ENCODE results near the gene PTGFRN.

Gene PTGFRN

DNA sequence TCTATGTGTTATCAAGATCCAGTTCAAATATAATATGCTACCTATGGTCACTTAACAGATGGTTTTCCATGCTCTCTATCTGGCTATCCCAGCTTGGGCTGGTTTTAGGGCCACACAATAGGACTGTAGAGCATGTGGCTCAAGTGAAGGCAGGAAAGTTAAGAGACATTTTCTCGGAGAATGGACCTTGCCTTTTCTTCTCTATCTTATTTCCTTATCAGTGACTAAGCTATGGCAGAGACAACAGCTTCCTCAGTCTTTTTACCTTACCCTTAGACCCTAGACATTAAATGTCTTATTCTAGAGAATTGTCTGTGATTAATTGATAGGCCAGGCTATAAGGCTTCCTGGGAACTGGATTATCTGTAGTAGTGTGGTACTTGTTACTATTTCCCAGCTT is 120.0 kb downstream of the PTGFRN start:
- Histone ChIP-seq H3K4me1 (ENCODE audit: insufficient read depth, insufficient read length) (no peaks in the 10 kb centered on the region), H3K9ac (ENCODE audit: insufficient read length, low read depth) (no peak overlapping the region), H3K36me3 (ENCODE audit: insufficient read depth, insufficient read length, low read length) (no peaks in the 10 kb centered on the region), H3K27me3 (ENCODE audit: insufficient read depth, insufficient read length) (no peaks in the 10 kb centered on the region), H3K9me3 (ENCODE audit: insufficient read depth, low read length) (no peaks in the 10 kb centered on the region), H3K4me3 (ENCODE audit: insufficient read length, low read depth) (no peak overlapping the region)
- DNase-seq (ENCODE audit: low read depth, low spot score), result no peak
- TF ChIP-seq SUZ12 (IDR thresholded peaks at IDR 0.05; ENCODE audit: extremely low read depth, insufficient read depth, insufficient read length) (no peak), ZNF274 (IDR thresholded peaks at IDR 0.05; ENCODE audit: low read depth, low read length) (no peak), YY1 (IDR thresholded peaks at IDR 0.05; ENCODE audit: insufficient read depth, insufficient read length) (no peak)

DNA sequence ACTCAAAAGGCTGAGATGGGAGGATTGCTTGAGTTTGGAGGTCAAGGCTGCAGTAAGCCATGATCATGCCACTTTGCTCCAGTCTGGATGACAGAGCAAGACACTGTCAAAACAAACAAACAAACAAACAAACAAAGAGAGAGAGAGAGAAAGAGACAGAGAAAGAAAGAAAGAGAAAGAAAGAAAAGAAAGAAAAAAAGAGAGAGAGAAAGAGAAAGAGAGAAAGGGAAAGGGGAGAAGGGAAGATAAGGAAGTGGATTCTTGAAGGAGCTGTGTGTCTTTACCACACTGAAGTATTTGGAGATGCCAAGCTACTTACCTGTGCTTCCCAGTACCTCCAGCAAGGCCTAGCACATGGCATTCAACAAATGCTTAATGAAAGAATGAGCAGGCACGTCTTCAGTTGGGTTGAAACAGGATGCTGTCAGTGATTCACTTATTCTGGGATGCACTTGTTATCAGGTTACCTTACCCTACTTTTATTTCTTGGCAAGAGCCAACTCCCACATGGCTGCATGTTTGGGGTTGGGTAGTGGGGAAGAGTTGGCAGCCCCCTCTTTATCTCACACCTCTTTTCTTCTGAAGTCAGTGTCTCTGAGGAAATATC is 120.7 kb downstream of the PTGFRN start:
- H3K9me3 ChIP-seq (ENCODE audit: insufficient read depth, low read length), result no peaks in the 10 kb centered on the region
- no peaks in the 10 kb centered on the region for H3K27me3 ChIP-seq (ENCODE audit: insufficient read depth, insufficient read length)
- H3K4me1 ChIP-seq (ENCODE audit: insufficient read depth, insufficient read length), result no peaks in the 10 kb centered on the region
- H3K4me3 ChIP-seq (ENCODE audit: insufficient read length, low read depth), result no peak overlapping the region
- DNase-seq (ENCODE audit: low read depth, low spot score), result no peak
- TF ChIP-seq SUZ12 (IDR thresholded peaks at IDR 0.05; ENCODE audit: extremely low read depth, insufficient read depth, insufficient read length), result no peak
- no peak for TF ChIP-seq YY1 (IDR thresholded peaks at IDR 0.05; ENCODE audit: insufficient read depth, insufficient read length)
- no peak for TF ChIP-seq ZNF274 (IDR thresholded peaks at IDR 0.05; ENCODE audit: low read depth, low read length)
- H3K36me3 ChIP-seq (ENCODE audit: insufficient read depth, insufficient read length, low read length), result no peaks in the 10 kb centered on the region
- H3K9ac ChIP-seq (ENCODE audit: insufficient read length, low read depth), result no peak overlapping the region

DNA sequence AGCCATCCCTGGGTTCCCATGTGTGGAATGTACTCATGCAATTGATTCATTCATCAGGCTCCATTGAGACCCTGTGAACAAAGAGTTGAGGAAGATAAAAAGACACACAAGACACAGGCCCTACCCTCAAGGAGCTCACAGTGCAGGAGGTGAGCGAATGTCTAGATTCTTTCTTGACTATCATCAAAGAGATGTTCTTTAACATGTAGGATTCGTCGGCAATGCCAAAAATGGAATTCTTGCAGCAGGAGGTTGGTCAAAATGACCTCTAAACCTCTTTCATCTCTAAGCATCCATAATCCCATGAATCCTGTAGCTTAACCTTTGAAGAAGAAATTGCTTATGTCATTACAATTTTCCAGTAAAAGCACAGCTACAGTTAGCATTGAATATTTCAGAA is 122.5 kb downstream of the PTGFRN start:
- DNase-seq (ENCODE audit: low read depth, low spot score), result no peak
- Histone ChIP-seq H3K36me3 (ENCODE audit: insufficient read depth, insufficient read length, low read length) (no peaks in the 10 kb centered on the region), H3K4me3 (ENCODE audit: insufficient read length, low read depth) (no peak overlapping the region), H3K9me3 (ENCODE audit: insufficient read depth, low read length) (no peaks in the 10 kb centered on the region), H3K4me1 (ENCODE audit: insufficient read depth, insufficient read length) (peaks cover 4% of the 10 kb centered on the region), H3K27me3 (ENCODE audit: insufficient read depth, insufficient read length) (no peaks in the 10 kb centered on the region), H3K9ac (ENCODE audit: insufficient read length, low read depth) (no peak overlapping the region)
- TF ChIP-seq YY1 (IDR thresholded peaks at IDR 0.05; ENCODE audit: insufficient read depth, insufficient read length) (no peak), SUZ12 (IDR thresholded peaks at IDR 0.05; ENCODE audit: extremely low read depth, insufficient read depth, insufficient read length) (no peak), ZNF274 (IDR thresholded peaks at IDR 0.05; ENCODE audit: low read depth, low read length) (no peak)

DNA sequence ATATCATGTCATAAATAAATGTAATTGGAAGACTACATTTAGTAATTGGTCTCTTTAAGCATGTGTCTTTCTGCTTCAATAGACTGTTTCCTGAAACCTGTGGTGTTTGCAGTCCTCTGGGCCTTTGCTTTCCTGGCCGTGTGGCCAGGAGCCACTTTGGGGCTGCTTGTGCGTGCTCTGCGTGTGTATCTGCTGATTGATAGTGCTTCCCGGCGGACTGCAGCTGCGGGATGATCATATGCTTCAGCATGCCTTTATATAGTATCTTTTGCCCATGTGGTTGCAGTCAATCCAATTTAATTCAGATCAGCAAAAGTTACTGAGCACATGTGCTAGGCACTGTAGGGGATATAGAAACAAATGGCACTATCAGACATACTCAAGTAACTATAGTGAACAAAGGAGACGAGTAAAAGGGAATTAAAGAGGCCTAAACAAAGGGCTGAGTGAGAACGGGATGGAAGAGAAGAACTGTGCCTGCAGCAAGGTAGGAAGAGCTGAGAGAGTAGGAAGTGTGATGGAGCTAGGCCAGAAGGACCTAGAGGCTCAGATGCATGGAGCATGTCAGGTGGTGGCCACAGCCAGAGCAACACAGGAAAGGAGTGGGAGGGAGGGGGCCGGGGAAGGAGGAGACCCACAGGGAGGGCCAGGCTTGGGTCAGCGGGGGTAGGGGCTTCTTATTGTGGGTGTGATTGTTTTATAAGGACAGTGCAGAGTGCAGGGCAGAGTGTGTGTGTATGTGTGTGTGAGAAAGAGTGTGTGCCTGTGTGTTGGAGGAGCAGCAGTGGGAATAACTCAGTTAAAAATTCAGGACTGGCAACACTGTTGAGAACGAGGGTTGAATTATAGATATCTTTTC is 123.2 kb downstream of the PTGFRN start:
- no peak for TF ChIP-seq SUZ12 (IDR thresholded peaks at IDR 0.05; ENCODE audit: extremely low read depth, insufficient read depth, insufficient read length)
- no peak for TF ChIP-seq YY1 (IDR thresholded peaks at IDR 0.05; ENCODE audit: insufficient read depth, insufficient read length)
- TF ChIP-seq ZNF274 (IDR thresholded peaks at IDR 0.05; ENCODE audit: low read depth, low read length), result no peak
- Histone ChIP-seq H3K4me1 (ENCODE audit: insufficient read depth, insufficient read length) (peaks cover 4% of the 10 kb centered on the region), H3K9ac (ENCODE audit: insufficient read length, low read depth) (no peak overlapping the region)

DNA sequence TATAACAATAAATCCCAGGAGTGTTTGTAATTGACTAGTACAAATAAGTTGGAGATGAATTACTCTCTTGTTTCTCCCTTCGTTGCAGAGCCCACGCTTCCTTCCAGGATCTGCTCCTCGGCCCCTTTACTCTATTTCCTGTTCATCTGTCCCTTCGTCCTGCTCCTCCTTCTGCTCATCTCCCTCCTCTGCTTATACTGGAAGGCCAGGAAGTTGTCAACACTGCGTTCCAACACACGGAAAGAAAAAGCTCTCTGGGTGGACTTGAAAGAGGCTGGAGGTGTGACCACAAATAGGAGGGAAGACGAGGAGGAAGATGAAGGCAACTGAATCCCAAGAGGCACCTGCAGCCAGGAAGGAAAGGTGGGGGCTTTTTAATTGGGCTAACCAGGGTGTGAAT is 124.1 kb downstream of the PTGFRN start:
- no peak overlapping the region for H3K9ac ChIP-seq (ENCODE audit: insufficient read length, low read depth)
- H3K36me3 ChIP-seq (ENCODE audit: insufficient read depth, insufficient read length, low read length), result no peaks in the 10 kb centered on the region
- DNase-seq (ENCODE audit: low read depth, low spot score), result no peak
- TF ChIP-seq SUZ12 (IDR thresholded peaks at IDR 0.05; ENCODE audit: extremely low read depth, insufficient read depth, insufficient read length), result no peak
- no peak for TF ChIP-seq ZNF274 (IDR thresholded peaks at IDR 0.05; ENCODE audit: low read depth, low read length)
- no peak for TF ChIP-seq YY1 (IDR thresholded peaks at IDR 0.05; ENCODE audit: insufficient read depth, insufficient read length)
- H3K4me3 ChIP-seq (ENCODE audit: insufficient read length, low read depth), result no peak overlapping the region
- peaks cover 4% of the 10 kb centered on the region for H3K4me1 ChIP-seq (ENCODE audit: insufficient read depth, insufficient read length)
- H3K9me3 ChIP-seq (ENCODE audit: insufficient read depth, low read length), result no peaks in the 10 kb centered on the region
- H3K27me3 ChIP-seq (ENCODE audit: insufficient read depth, insufficient read length), result no peaks in the 10 kb centered on the region

More for the DNA sequence above, 123.2 kb downstream of the PTGFRN start:
- H3K9me3 ChIP-seq (ENCODE audit: insufficient read depth, low read length), result no peaks in the 10 kb centered on the region
- no peak for DNase-seq (ENCODE audit: low read depth, low spot score)
- H3K4me3 ChIP-seq (ENCODE audit: insufficient read length, low read depth), result no peak overlapping the region
- H3K27me3 ChIP-seq (ENCODE audit: insufficient read depth, insufficient read length), result no peaks in the 10 kb centered on the region
- no peaks in the 10 kb centered on the region for H3K36me3 ChIP-seq (ENCODE audit: insufficient read depth, insufficient read length, low read length)

DNA sequence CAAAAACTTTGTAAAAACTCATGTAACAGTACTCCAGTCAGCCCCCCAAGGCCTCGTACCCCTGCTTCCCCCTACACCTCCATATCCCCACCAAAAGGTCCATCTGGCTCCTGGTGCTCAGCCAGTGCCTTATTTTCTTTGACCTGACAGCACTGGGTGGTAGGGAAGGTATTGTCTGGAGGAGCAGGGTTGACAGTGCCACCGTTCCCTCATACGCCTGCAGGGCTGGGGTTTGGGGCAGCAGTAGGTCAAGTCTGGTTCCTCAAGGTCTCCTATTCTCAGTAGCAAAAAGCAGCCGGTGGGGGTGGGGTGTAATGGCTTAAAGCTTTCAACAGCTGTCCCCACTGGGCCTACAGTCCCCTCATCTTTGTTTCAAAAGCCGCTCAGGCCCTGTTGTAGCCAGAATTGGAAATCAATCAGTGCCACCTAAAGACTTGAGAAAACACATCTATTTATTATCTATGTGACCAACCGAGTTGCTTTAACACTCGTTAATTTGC is 125.1 kb downstream of the PTGFRN start:
- Histone ChIP-seq H3K9me3 (ENCODE audit: insufficient read depth, low read length) (no peaks in the 10 kb centered on the region), H3K4me1 (ENCODE audit: insufficient read depth, insufficient read length) (peaks cover 4% of the 10 kb centered on the region), H3K9ac (ENCODE audit: insufficient read length, low read depth) (no peak overlapping the region), H3K36me3 (ENCODE audit: insufficient read depth, insufficient read length, low read length) (no peaks in the 10 kb centered on the region), H3K4me3 (ENCODE audit: insufficient read length, low read depth) (no peak overlapping the region), H3K27me3 (ENCODE audit: insufficient read depth, insufficient read length) (no peaks in the 10 kb centered on the region)
- no peak for DNase-seq (ENCODE audit: low read depth, low spot score)
- TF ChIP-seq ZNF274 (IDR thresholded peaks at IDR 0.05; ENCODE audit: low read depth, low read length), result no peak
- no peak for TF ChIP-seq YY1 (IDR thresholded peaks at IDR 0.05; ENCODE audit: insufficient read depth, insufficient read length)
- TF ChIP-seq SUZ12 (IDR thresholded peaks at IDR 0.05; ENCODE audit: extremely low read depth, insufficient read depth, insufficient read length), result no peak

DNA sequence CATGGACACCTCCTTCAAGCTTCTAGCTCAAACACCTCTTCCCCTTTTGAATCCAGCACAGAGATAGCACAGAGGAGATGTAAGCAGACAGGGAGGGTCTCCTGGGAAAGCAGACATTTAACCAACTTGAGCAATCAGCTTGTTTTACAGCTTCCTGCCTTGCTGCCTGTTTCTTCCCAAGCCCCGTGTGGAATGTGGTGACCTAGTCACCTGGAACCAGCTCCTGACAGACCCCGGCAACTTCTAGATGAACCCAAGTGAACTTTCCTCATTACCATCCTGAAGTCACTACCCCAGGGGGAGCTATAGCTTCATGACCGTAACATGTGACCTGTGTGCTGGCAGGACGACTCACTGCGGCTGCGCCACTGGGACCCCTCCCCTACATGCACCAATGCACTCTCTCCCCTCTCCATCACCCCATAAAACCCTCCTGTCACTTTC is 126.3 kb downstream of the PTGFRN start:
- TF ChIP-seq YY1 (IDR thresholded peaks at IDR 0.05; ENCODE audit: insufficient read depth, insufficient read length), result no peak
- TF ChIP-seq SUZ12 (IDR thresholded peaks at IDR 0.05; ENCODE audit: extremely low read depth, insufficient read depth, insufficient read length), result no peak
- TF ChIP-seq ZNF274 (IDR thresholded peaks at IDR 0.05; ENCODE audit: low read depth, low read length), result no peak
- DNase-seq (ENCODE audit: low read depth, low spot score), result peak; percentile 22

More for the DNA sequence above, 126.3 kb downstream of the PTGFRN start:
- Histone ChIP-seq H3K9me3 (ENCODE audit: insufficient read depth, low read length) (no peaks in the 10 kb centered on the region), H3K9ac (ENCODE audit: insufficient read length, low read depth) (no peak overlapping the region), H3K36me3 (ENCODE audit: insufficient read depth, insufficient read length, low read length) (no peaks in the 10 kb centered on the region), H3K4me1 (ENCODE audit: insufficient read depth, insufficient read length) (peaks cover 4% of the 10 kb centered on the region), H3K27me3 (ENCODE audit: insufficient read depth, insufficient read length) (no peaks in the 10 kb centered on the region), H3K4me3 (ENCODE audit: insufficient read length, low read depth) (no peak overlapping the region)
